Measurements from ENCODE around the gene CYP2A6. TPM values are rescaled to one million over a fixed set of nuclear protein-coding genes. Genes with fewer than 3 reads are reported as not detected.

The CYP2A6 gene
- total RNA-seq, 2 donors from 2014 or later = not detected

DNA sequence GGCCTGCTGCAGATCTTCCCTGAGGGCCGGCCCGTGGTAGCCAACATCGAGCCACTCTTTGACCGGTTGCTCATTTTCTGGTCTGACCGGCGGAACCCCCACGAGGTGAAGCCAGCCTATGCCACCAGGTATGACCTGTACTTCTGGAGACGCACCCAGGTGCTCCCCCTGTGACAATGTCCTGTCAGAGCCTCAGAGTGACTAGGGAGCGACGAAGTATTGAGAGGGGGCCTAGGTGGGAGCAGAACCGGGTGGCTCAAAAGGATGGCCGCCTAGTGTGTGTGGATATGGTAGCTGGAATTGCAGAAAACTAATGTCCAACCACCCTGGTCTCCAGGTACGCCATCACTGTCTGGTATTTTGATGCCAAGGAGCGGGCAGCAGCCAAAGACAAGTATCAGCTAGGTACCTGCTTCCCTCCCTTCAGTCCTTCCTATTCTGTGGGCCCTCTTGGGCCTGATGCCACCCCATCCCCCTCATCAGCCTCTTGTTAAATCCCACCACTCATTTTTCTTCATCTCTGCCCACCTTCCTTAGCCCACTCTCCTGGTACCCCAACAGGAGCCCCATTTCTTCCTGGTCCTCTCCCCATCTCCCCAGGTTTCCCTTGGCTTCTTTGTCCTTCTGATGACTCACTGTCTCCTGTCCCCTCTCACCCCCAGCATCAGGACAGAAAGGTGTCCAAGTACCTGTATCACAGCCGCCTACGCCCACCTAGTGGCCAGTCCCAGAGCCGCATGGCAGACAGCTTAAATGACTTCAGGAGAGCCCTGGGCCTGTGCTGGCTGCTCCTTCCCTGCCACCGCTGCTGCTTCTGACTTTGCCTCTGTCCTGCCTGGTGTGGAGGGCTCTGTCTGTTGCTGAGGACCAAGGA lies 42.9 kb downstream of the CYP2A6 start:
- 67 to 71% methylated on average over 10 to 18 of the region's 18 CpGs for WGBS, 2 donors
- H3K36me3 ChIP-seq (replicated peaks in 1 of 2; ENCODE audit: insufficient read depth in 1 of 2, low read depth in 2 of 2) = no peaks in the 10 kb centered on the region
- DNase-seq (no peak), ATAC-seq (no peak)
- H3K4me1 ChIP-seq = peaks cover 77% of the 10 kb centered on the region
- no peaks in the 10 kb centered on the region for H3K27me3 ChIP-seq
- no peaks in the 10 kb centered on the region for H3K9me3 ChIP-seq
- TF ChIP-seq POLR2A (IDR thresholded peaks at IDR 0.05) = no peak
- TF ChIP-seq, protein P1, sequence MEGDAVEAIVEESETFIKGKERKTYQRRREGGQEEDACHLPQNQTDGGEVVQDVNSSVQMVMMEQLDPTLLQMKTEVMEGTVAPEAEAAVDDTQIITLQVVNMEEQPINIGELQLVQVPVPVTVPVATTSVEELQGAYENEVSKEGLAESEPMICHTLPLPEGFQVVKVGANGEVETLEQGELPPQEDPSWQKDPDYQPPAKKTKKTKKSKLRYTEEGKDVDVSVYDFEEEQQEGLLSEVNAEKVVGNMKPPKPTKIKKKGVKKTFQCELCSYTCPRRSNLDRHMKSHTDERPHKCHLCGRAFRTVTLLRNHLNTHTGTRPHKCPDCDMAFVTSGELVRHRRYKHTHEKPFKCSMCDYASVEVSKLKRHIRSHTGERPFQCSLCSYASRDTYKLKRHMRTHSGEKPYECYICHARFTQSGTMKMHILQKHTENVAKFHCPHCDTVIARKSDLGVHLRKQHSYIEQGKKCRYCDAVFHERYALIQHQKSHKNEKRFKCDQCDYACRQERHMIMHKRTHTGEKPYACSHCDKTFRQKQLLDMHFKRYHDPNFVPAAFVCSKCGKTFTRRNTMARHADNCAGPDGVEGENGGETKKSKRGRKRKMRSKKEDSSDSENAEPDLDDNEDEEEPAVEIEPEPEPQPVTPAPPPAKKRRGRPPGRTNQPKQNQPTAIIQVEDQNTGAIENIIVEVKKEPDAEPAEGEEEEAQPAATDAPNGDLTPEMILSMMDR (IDR thresholded peaks at IDR 0.05) = peak in 4 of 7 experiments; percentile 10 to 30 (median 22)
- no peak overlapping the region for H3K4me3 ChIP-seq
- intact Hi-C loops (cut with DNase I) = no loop called here
- peak overlapping the region in 2 of 4 donors; percentile 16 to 19 for H3K27ac ChIP-seq

DNA sequence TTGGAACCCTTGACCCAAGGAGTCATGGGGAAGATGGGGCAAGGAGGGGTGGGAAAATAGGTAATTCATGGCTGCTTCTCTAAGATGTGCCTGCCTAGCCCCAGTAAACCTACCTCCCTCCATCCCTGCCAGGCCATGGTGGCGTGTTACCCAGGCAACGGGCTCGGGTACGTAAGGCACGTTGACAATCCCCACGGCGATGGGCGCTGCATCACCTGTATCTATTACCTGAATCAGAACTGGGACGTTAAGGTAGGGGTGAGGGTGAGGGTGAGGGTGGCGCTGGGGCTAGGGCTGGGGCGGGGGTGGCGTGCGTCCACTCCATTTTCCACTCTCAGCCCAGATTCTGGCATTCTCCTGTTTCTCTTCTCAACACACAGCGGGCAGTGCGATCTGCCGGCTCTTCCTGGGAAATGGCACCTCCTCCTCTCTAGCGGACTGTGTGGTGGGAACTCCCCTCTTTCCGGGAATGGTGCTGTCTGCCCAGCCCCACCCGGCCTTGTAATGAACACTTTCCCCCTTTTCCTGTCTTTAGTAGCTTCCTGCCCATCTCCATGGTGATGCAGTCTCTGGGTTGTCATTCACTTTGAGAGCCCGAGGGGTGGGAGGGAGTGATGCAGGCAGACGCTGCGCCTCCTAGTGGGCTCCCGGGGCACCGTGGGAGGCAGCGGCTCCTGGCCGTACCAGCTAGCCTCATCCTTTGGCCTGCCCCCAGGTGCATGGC lies 43.7 kb downstream of the CYP2A6 start:
- peak; percentile 7 for ATAC-seq
- TF ChIP-seq, protein P1 (IDR thresholded peaks at IDR 0.05) = peak in 6 of 7 experiments; percentile 24 to 56 (median 44)
- no peak for TF ChIP-seq POLR2A (IDR thresholded peaks at IDR 0.05)
- WGBS, 2 donors = 48 to 75% methylated on average over 19 to 24 of the region's 26 CpGs
- H3K36me3 ChIP-seq (replicated peaks in 1 of 2; ENCODE audit: insufficient read depth in 1 of 2, low read depth in 2 of 2) = no peaks in the 10 kb centered on the region
- H3K9me3 ChIP-seq = no peaks in the 10 kb centered on the region
- peak in 3 of 4 donors; percentile 54 to 81 (median 60) for DNase-seq
- peak overlapping the region in 2 of 4 donors; percentile 67 to 69 for H3K27ac ChIP-seq
- peaks cover 81% of the 10 kb centered on the region for H3K4me1 ChIP-seq
- H3K27me3 ChIP-seq = no peaks in the 10 kb centered on the region
- intact Hi-C loops (cut with DNase I) = no loop called here
- no peak overlapping the region for H3K4me3 ChIP-seq

DNA sequence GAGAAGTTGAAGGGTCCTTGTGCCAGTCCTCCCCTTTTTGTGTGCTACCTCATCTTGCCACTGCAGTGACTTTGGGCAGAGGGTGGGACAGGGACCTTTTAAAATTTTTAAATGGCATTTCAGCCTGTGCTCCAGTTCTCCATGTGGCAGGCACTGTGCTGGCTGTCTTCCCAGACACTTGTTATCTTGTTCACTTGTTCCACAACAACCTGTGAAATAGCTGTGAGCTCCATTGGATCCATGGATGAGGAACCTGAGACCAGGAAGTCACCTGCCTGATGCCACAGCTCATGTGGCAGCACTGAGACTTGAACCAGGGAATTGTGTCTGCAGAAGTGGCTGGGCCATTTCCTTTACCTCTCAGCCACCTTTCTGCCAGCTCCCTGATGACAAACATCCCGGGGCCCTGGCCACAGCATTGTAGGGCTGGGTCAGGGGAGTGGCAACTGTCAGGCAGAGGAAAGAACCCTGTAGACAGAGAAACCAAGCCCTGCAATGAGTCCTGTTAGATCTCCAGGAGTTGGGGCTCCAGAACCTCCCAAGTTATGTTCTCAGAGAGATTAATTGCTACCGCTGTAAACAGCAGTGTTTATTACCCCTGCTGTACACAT lies 44.9 kb downstream of the CYP2A6 start:
- 20 to 55% methylated on average over 1 to 2 of the region's 2 CpGs for WGBS, 2 donors
- Histone ChIP-seq H3K27me3 (no peaks in the 10 kb centered on the region), H3K9me3 (no peaks in the 10 kb centered on the region), H3K36me3 (replicated peaks in 1 of 2; ENCODE audit: insufficient read depth in 1 of 2, low read depth in 2 of 2) (no peaks in the 10 kb centered on the region), H3K4me3 (no peak overlapping the region), H3K4me1 (peaks cover 81% of the 10 kb centered on the region), H3K27ac (peak overlapping the region; percentile 30 to 69 (median 50))
- ATAC-seq (peak; percentile 28), DNase-seq (peak; percentile 63 to 83 (median 76))
- intact Hi-C loops (cut with DNase I) = no loop called here
- TF ChIP-seq POLR2A (IDR thresholded peaks at IDR 0.05) = no peak
- TF ChIP-seq, protein P1 (IDR thresholded peaks at IDR 0.05) = no peak

DNA sequence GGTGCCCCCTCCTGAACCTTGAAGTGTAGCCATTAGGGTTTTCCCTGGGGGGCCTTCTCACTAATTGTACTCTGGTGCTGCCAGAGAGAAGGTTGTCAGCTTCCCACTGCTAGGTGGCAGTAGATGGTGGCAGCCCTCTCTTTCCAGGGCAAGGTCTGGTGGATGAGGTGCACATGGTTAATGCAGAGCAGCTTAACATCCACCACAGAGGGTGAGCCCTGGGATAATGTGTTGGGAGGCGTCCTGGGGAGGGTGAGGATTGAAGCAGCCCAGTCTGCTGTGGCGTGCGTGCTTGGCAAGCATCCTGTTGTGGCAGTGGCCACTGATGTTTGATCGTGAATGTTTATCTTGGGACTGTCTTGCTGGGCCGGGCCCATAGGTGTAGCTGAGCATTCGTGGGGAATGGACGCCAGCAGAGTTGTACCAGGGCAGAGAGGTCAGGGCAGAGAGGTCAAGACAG lies 45.4 kb downstream of the CYP2A6 start:
- Histone ChIP-seq H3K27me3 (no peaks in the 10 kb centered on the region), H3K27ac (peak overlapping the region; percentile 30 to 69 (median 50)), H3K4me3 (no peak overlapping the region), H3K36me3 (replicated peaks in 1 of 2; ENCODE audit: insufficient read depth in 1 of 2, low read depth in 2 of 2) (no peaks in the 10 kb centered on the region), H3K9me3 (no peaks in the 10 kb centered on the region), H3K4me1 (peaks cover 81% of the 10 kb centered on the region)
- no peak for TF ChIP-seq POLR2A (IDR thresholded peaks at IDR 0.05)
- TF ChIP-seq, protein P1 (IDR thresholded peaks at IDR 0.05) = peak in 3 of 7 experiments; percentile 10 to 33 (median 16)
- peak in 1 of 4 donors; percentile 46 for DNase-seq
- WGBS, 2 donors = 7 to 20% methylated on average over 4 to 7 of the region's 7 CpGs
- ATAC-seq = no peak
- intact Hi-C loops (cut with DNase I) = no loop called here

Measured in body of pancreas (tissue), 4 donors.